Aortic smooth muscle cell (primary cell): ENCODE data around the gene METTL6. TPM values are rescaled to one million over a fixed set of nuclear protein-coding genes. Genes with fewer than 3 reads are reported as not detected.

Experiments used
- total RNA-seq: library from RNA; depleted of rRNA; stranded (reverse); fragments of >200 nt; gene quantifications from 2 replicates; pipeline ENCODE4 v1.2.3, GENCODE V29; 2014

METTL6 gene, protein sequence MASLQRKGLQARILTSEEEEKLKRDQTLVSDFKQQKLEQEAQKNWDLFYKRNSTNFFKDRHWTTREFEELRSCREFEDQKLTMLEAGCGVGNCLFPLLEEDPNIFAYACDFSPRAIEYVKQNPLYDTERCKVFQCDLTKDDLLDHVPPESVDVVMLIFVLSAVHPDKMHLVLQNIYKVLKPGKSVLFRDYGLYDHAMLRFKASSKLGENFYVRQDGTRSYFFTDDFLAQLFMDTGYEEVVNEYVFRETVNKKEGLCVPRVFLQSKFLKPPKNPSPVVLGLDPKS
- total RNA-seq: 27.2 and 29.3 TPM in 2 replicates

DNA sequence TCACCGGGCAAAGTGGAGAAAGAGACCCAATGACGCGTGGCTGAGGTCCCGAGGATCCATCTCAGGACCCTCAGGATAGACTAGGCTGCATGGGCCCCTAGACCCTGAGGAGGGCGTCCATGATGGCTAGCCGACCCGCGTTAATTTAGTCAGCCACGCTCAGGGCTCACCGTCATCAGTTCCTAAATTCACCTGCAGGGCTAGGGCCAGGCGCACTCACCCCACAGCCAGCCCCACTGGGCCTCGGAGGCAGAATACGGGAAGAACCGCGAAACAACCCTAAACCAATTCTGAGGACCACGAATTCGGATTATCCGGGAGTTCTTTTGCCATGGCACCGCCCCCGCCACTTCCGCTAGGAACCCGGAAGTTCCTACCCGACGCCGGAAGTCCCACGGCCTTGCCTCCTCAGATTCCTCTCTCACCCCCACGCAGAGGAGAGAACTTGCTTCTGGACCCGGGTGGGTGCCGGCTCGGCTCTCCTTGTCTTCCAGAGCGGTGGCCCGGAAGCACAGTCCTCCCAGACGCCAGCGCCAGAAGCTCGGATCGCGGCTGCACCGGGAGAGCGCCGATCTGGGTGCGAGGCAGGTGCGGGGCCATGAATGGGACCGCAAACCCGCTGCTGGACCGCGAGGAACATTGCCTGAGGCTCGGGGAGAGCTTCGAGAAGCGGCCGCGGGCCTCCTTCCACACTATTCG lies at the start of gene METTL6, which contains the start of gene EAF1:
Gene METTL6, minus strand, starts transcription at position 363 of the 699 bp plus-strand sequence. CDS start 1,033 bp downstream, outside the sequence.
Gene EAF1, plus strand, starts transcription at position 417 of the 699 bp plus-strand sequence. Its CDS starts 182 bp downstream, at position 599.

Other genes starting within 250 kb of the METTL6 start
- gene CAPN7, start 221.3 kb downstream of the METTL6 start, total RNA-seq: 37.0 and 39.4 TPM in 2 replicates
- gene SH3BP5, start 95.0 kb downstream of the METTL6 start, total RNA-seq: 11.4 and 12.2 TPM in 2 replicates
- 22.6 and 23.3 TPM in 2 replicates for gene EAF1, start 54 bp upstream of the METTL6 start, total RNA-seq
- 0.66 and 1.6 TPM in 2 replicates for gene COLQ, start 94.2 kb upstream of the METTL6 start, total RNA-seq
- gene HACL1, start 174.0 kb upstream of the METTL6 start, total RNA-seq: 19.7 and 24.0 TPM in 2 replicates
- 20.5 and 23.6 TPM in 2 replicates for gene BTD, start 174.2 kb upstream of the METTL6 start, total RNA-seq